Epithelial cell of esophagus (primary cell): ENCODE results near the gene METTL3.

Experiments
- DNase-seq: peaks from one replicate; pipeline ENCODE4 v3.0.0; 2010; ENCODE audit warnings: low read depth
- H3K4me3 ChIP-seq: 2 replicates; pipeline ENCODE4 v1.5.1; 2011; ENCODE audit warnings: mild to moderate bottlenecking, low read length, control low read depth
- TF ChIP-seq, protein P1 (sequence below): IDR thresholded peaks from 2 replicates; pipeline ENCODE4 v1.5.1; 2011; ENCODE audit warnings: low read depth, mild to moderate bottlenecking, low read length, control low read depth, inconsistent platforms; ENCODE audit not compliant: insufficient read depth; ENCODE audit errors: missing control alignments

Gene METTL3

DNA sequence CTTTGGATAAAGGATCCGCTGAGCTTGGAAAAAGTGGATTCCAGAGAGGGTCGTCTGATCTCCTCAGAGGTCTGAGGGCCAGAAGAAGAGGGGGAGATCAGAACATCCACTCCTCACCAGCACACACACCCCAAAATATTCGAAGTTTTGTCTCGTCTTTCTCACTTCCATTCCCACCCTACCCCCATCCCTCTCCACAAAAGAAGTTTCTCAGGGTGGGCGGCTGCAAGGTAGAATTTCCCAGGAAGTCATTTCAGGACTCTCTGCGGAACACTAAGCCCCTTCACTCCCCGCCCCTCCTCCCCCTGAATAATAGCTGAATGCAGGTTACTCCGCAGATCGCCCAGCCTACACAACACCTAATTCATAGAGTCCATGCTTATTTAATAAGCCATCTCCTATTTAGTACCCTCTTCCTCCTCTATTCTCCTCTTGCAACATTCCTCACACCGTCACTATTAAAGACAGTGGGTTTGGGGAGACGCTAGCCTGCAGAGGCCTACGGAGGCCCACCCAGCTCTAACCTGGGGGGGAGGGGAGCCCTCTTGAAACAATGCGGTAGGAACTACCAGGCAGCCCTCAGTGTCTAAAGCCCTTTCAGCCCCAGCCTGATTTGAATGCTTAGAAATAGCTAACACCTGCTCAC lies 15.7 kb upstream of the METTL3 start:
- H3K4me3 ChIP-seq: peak overlapping the region; percentile 62
- TF ChIP-seq, protein P1, sequence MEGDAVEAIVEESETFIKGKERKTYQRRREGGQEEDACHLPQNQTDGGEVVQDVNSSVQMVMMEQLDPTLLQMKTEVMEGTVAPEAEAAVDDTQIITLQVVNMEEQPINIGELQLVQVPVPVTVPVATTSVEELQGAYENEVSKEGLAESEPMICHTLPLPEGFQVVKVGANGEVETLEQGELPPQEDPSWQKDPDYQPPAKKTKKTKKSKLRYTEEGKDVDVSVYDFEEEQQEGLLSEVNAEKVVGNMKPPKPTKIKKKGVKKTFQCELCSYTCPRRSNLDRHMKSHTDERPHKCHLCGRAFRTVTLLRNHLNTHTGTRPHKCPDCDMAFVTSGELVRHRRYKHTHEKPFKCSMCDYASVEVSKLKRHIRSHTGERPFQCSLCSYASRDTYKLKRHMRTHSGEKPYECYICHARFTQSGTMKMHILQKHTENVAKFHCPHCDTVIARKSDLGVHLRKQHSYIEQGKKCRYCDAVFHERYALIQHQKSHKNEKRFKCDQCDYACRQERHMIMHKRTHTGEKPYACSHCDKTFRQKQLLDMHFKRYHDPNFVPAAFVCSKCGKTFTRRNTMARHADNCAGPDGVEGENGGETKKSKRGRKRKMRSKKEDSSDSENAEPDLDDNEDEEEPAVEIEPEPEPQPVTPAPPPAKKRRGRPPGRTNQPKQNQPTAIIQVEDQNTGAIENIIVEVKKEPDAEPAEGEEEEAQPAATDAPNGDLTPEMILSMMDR: no peak
- DNase-seq: no peak

- DNase-seq: peak; percentile 49
- peak within 1 kb of the TSS; percentile 62 for H3K4me3 ChIP-seq
- TF ChIP-seq, protein P1: no peak
These were observed 15.0 kb upstream of the METTL3 start, which contains the start of gene SALL2 for GRCh38 chr14:21525962-21526671. Gene SALL2, minus strand, starts transcription at chr14:21526346. Its CDS starts 219 bp downstream, at chr14:21526127.

DNA sequence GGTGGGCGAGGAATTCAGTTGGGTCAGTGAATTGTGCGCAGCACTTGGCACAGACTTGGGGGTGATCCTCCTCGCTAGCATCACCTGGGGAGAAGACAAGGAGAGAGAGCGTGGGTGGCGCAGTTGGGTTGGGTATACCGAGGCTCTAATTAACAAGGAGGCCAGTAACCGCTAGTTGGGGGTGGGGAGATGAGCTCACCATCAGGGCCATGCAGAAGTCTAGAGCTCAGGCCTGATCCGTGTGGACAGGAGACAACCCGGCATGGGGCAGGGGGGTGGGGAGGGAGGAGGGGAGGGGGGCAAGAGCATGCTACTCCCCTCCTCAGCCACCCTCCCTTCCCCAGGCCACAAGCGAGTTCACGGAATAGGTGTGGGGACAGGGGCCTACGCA lies 14.4 kb upstream of the METTL3 start:
- TF ChIP-seq, protein P1: no peak

GRCh38 chr14:21524575-21525490 lies 13.7 kb upstream of the METTL3 start:
- peak overlapping the region; percentile 62 for H3K4me3 ChIP-seq
- no peak for DNase-seq
- TF ChIP-seq, protein P1: no peak

More for the DNA sequence above, 14.4 kb upstream of the METTL3 start:
- peak overlapping the region; percentile 62 for H3K4me3 ChIP-seq
- peak; percentile 9 for DNase-seq

DNA sequence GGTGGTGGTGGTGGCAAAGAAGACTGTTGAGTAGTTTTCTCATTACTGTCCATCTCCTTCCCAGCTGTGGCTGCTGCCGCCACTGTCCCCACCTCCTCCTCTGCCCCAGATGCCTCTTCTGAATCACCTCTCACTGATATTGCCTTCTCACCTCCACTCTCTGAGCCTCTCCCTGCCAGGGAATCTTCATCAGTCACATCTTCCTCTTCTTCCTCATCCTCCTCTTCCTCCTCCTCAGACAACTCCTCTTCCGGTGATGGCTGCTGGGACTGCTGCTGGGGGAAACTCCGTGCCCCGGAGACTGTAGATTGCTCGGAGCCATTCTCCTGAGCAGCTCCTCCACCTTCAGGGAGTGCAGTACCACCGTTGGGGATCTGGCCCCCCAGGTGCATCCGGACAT lies 12.1 kb upstream of the METTL3 start:
- TF ChIP-seq, protein P1: no peak
- H3K4me3 ChIP-seq: no peak overlapping the region
- no peak for DNase-seq

DNA sequence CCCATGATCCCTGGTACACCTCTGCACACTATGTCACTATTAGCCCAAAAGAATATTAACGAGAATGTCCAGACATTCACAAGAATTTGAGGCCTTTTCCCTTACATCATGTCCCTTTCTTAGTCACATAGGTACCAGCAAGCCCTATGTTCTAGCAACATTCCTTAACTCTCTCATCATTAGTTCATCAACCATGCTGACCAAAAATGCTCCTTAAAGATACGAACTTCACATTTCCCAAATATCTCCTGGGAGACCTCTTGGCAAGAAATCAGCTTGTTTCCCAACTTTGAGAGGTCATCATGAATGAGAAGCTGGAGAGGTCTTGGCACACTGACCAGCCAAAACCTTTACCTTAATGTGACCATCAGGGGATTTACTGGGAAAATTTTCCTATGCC lies 10.4 kb upstream of the METTL3 start:
- TF ChIP-seq, protein P1: no peak
- no peak overlapping the region for H3K4me3 ChIP-seq
- no peak for DNase-seq
